Transverse colon (tissue), 4 donors: ENCODE measurements around the gene MRPS18A. TPM values are rescaled to one million over a fixed set of nuclear protein-coding genes. Genes with fewer than 3 reads are reported as not detected.

Experiments used
- DNase-seq: peaks from one replicate; pipeline ENCODE4 v3.0.0-alpha.2; 2019
- H3K27ac ChIP-seq, 4 donors: fragments of 200-600 bp; sonication (generic); 2 replicates each; pipeline ENCODE4 v1.5.1; 2016 to 2018; ENCODE audit warnings: inconsistent platforms in 4 of 4
- H3K27me3 ChIP-seq: fragments of 200-600 bp; sonication (generic); 2 replicates; pipeline ENCODE4 v1.5.1; 2017; ENCODE audit warnings: inconsistent platforms
- H3K36me3 ChIP-seq, 4 donors: fragments of 200-600 bp; sonication (generic); 2 replicates each; pipeline ENCODE4 v1.5.1; 2017 to 2019; ENCODE audit warnings: inconsistent platforms in 4 of 4
- H3K4me1 ChIP-seq, 4 donors: fragments of 200-600 bp; sonication (generic); 2 replicates each; pipeline ENCODE4 v1.5.1; 2017 to 2020; ENCODE audit warnings: inconsistent platforms in 4 of 4
- H3K4me3 ChIP-seq, 4 donors: fragments of 200-600 bp; sonication (generic); 1 replicate in 1 of 4; 2 replicates in 3 of 4; pipeline versions ENCODE4 v1.5.1 to v1.6.1; 2017 to 2019; ENCODE audit warnings: inconsistent platforms in 4 of 4
- H3K9me3 ChIP-seq, 2 donors: fragments of 200-600 bp; sonication (generic); 2 replicates each; pipeline ENCODE4 v1.5.1; 2017 to 2019; ENCODE audit warnings: inconsistent platforms in 2 of 2
- CTCF ChIP-seq, 5 experiments: fragments of 200-600 bp in 3 of 5; fragments of 450-650 bp in 2 of 5; sonication (generic) in 3 of 5; IDR thresholded peaks; 1 replicate in 2 of 5; 2 replicates in 3 of 5; pipeline ENCODE4 v1.5.1; 2016 to 2017; ENCODE audit warnings: antibody characterized with exemption in 5 of 5, inconsistent platforms in 3 of 5, mild to moderate bottlenecking in 2 of 5, moderate library complexity in 1 of 5
- EP300 ChIP-seq: sonication (generic); formaldehyde crosslinking; IDR thresholded peaks from one replicate; pipeline ENCODE4 v1.6.1; 2017; ENCODE audit warnings: antibody characterized with exemption, low read depth
- POLR2A ChIP-seq: fragments of 450-650 bp; IDR thresholded peaks from one replicate; pipeline ENCODE4 v1.6.1; 2016; ENCODE audit warnings: antibody characterized with exemption, mild to moderate bottlenecking, moderate library complexity
- POLR2AphosphoS5 ChIP-seq, 3 donors: sonication (generic); formaldehyde crosslinking; IDR thresholded peaks; one replicate each; pipeline ENCODE4 v1.6.1; 2016; ENCODE audit warnings: antibody characterized with exemption in 3 of 3
- WGBS, 2 donors: methylation state at CpG; one replicate each; pipeline ENCODE4 v1.1.5; 2018; ENCODE audit warnings: low coverage in 1 of 2; 5-methylcytosine and 5-hydroxymethylcytosine counted together
- in situ Hi-C, 4 donors: fragments of 200-750 bp; cut with MboI; loops; one replicate each; pipeline versions ENCODE4 v1.15.0 to v1.15.1; 2017; ENCODE audit warnings: low sequenced_read_pairs in 3 of 4, low pct_ligation_motif_present in 1 of 4, low pct_unique_long_range_greater_than_20kb in 1 of 4
- intact Hi-C: fragments of 100-400 bp; cut with DNase I; formaldehyde crosslinking; loops from one replicate; pipeline ENCODE4 v1.15.1; 2023; ENCODE audit warnings: low total_unique reads
- total RNA-seq, 4 donors: library from RNA; depleted of rRNA; stranded (reverse); fragments of >200 nt; gene quantifications; one replicate each; pipeline ENCODE4 v1.1.0, GENCODE V29; 2016

The MRPS18A gene
- total RNA-seq, 4 donors from 2014 or later, result 25.4 to 48.6 (median 40.3) TPM

- H3K27me3 ChIP-seq, result no peaks in the 10 kb centered on the region
- in situ Hi-C loops (no loop called here), intact Hi-C loops (no loop called here)
- H3K9me3 ChIP-seq, result no peaks in the 10 kb centered on the region
- 0 to 3% methylated on average over 5 to 25 of the region's 25 CpGs for WGBS, 2 donors
- H3K4me3 ChIP-seq, result peak overlapping the region; percentile 92 to 99 (median 98)
- DNase-seq, result peak; percentile 62
- peaks cover 10 to 29% (median 22%) of the 10 kb centered on the region in 4 donors for H3K4me1 ChIP-seq
- TF ChIP-seq POLR2AphosphoS5 (IDR thresholded peaks at IDR 0.05) (no peak), POLR2A (no peak), CTCF (IDR thresholded peaks at IDR 0.05) (no peak), EP300 (no peak)
- peaks cover 0 to 20% (median 0%) of the 10 kb centered on the region in 4 donors for H3K36me3 ChIP-seq
- H3K27ac ChIP-seq, result peak overlapping the region; percentile 97 to 100 (median 100)
Measured at GRCh38 chr6:43628393-43629103, 59.0 kb downstream of the MRPS18A start.

- peaks cover 10 to 24% (median 22%) of the 10 kb centered on the region in 4 donors for H3K4me1 ChIP-seq
- WGBS, 2 donors, result 66 to 67% methylated on average over 2 to 5 of the region's 5 CpGs
- TF ChIP-seq CTCF (IDR thresholded peaks at IDR 0.05) (no peak), POLR2A (no peak), EP300 (no peak), POLR2AphosphoS5 (IDR thresholded peaks at IDR 0.05) (peak in 2 of 3 donors; percentile 26 to 49)
- peak overlapping the region; percentile 97 to 100 (median 100) for H3K27ac ChIP-seq
- H3K36me3 ChIP-seq, result peaks cover 0 to 28% (median 2%) of the 10 kb centered on the region in 4 donors
- H3K4me3 ChIP-seq, result no peak overlapping the region
- in situ Hi-C loops (no loop called here), intact Hi-C loops (no loop called here)
- no peaks in the 10 kb centered on the region for H3K9me3 ChIP-seq
- peak; percentile 77 for DNase-seq
- no peaks in the 10 kb centered on the region for H3K27me3 ChIP-seq
Measured at GRCh38 chr6:43627008-43627825, 60.4 kb downstream of the MRPS18A start.

- WGBS, 2 donors, result 95 to 100% methylated on average over 4 to 16 of the region's 16 CpGs
- no peak overlapping the region for H3K27ac ChIP-seq
- H3K27me3 ChIP-seq, result no peaks in the 10 kb centered on the region
- intact Hi-C loops (no loop called here), in situ Hi-C loops (no loop called here)
- no peaks in the 10 kb centered on the region for H3K9me3 ChIP-seq
- no peak for DNase-seq
- TF ChIP-seq EP300, result no peak
- no peak for TF ChIP-seq CTCF (IDR thresholded peaks at IDR 0.05)
- TF ChIP-seq POLR2AphosphoS5 (IDR thresholded peaks at IDR 0.05), result no peak
- TF ChIP-seq POLR2A, result no peak
- no peak overlapping the region for H3K4me3 ChIP-seq
- peaks cover 0 to 36% (median 10%) of the 10 kb centered on the region in 4 donors for H3K36me3 ChIP-seq
- H3K4me1 ChIP-seq, result peaks cover 8 to 22% (median 20%) of the 10 kb centered on the region in 4 donors
Measured at GRCh38 chr6:43625393-43625992, 62.1 kb downstream of the MRPS18A start.

- no peak overlapping the region for H3K27ac ChIP-seq
- in situ Hi-C loops (loop anchor here in 1 of 4 donors (25.0 kb wide), 1 partner anchor 462 kb away; no protein-coding TSS in a partner anchor), intact Hi-C loops (no loop called here)
- H3K4me1 ChIP-seq, result peaks cover 4 to 17% (median 15%) of the 10 kb centered on the region in 4 donors
- no peak overlapping the region for H3K4me3 ChIP-seq
- no peak for TF ChIP-seq POLR2AphosphoS5 (IDR thresholded peaks at IDR 0.05)
- TF ChIP-seq POLR2A, result no peak
- no peak for TF ChIP-seq CTCF (IDR thresholded peaks at IDR 0.05)
- no peak for TF ChIP-seq EP300
- H3K9me3 ChIP-seq, result no peaks in the 10 kb centered on the region
- H3K36me3 ChIP-seq, result peaks cover 0 to 42% (median 11%) of the 10 kb centered on the region in 4 donors
- WGBS, 2 donors, result 82 to 90% methylated on average over 5 to 7 of the region's 7 CpGs
- no peaks in the 10 kb centered on the region for H3K27me3 ChIP-seq
- DNase-seq, result no peak
Measured at GRCh38 chr6:43624786-43625288, 62.8 kb downstream of the MRPS18A start.
